ENCODE data around the gene DHRS7B.

DNA sequence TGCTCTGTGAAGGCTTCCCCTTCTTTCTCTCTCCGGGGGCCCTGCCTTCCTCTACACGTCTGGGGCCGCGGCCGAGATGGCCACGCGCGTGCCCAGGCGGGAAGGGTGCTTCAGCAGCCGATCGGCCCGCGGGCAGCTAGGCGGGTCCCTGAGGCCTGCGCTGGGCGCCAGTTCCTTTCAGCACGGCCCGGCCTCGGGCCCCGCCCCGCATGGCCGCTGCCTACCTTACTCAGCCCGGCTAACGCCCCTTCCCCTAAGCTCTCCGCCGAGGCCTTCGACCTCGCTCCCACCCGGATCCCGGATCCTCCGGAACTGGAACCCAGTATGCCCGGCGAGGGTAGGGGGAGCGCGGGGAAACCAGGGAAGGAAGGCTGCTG, 86.9 kb downstream of the DHRS7B start:
- TF ChIP-seq CTCF (IDR thresholded peaks at IDR 0.05) (no peak), POLR2A (IDR thresholded peaks at IDR 0.05) (no peak)

Data from esophagus squamous epithelium (tissue), 4 donors.